LNCaP clone FGC (cell line): ENCODE data around the gene GPR152.
A peak's percentile ranks its signal among the peaks of the same experiment; 100 is the strongest.

Experiments
- DNase-seq: peaks from one replicate; pipeline ENCODE4 v3.0.0-alpha.2; 2011; ENCODE audit warnings: low read depth
- H3K4me3 ChIP-seq: 2 replicates; pipeline ENCODE4 v1.5.1; 2011; ENCODE audit warnings: mild to moderate bottlenecking, low read depth, low read length, control low read depth
- TF ChIP-seq, protein P1 (sequence below): IDR thresholded peaks from 2 replicates; pipeline ENCODE4 v1.5.1; 2012; ENCODE audit warnings: mild to moderate bottlenecking; ENCODE audit not compliant: control insufficient read depth, insufficient read depth; ENCODE audit errors: extremely low read depth

The GPR152 gene

DNA sequence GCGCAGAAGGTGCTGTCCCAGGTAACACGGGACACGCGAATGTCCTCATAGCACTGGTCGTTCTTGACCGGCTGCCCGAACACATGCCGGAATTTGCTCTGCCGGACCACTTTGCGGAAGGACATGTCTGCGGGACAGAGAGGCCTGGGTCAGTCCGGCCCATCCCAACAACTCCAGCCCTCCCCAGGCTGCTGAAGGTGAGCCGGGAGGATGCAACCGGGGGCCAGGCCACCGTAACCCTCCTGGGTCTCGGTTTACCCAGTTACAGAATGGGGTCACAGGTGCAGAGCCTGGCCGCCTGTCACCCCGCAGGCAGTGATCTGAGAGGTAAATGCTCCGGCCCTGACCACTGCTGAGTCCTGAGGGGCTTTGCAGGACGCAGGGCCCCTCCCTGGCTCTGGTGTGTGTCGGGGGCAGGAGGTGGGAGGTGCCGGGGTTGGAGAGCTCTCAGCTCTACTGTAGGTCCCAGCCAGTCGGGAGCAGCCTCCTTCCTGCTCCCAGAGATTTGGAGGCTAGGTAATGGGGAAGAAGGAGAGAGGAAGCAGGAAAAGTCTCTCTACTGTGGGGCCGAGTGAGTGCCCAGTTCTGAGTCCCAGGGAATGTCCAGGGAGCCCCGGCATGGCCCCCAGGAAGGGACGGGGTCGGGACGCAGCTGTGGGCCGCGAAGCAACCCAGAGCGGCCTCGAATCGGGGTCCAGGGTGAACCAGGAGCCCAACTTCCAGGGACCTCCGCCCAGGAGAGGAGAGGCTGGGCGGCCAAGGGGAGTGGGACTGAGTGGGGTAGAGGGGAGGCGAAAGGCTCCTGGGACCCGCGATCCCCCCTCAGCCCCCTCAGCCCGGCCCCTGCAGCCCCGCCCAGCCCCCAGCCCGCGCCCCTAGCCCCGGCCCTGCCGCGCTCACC is 9.8 kb downstream of the GPR152 start:
- H3K4me3 ChIP-seq = peak overlapping the region; percentile 95
- DNase-seq = no peak
- TF ChIP-seq, protein P1, sequence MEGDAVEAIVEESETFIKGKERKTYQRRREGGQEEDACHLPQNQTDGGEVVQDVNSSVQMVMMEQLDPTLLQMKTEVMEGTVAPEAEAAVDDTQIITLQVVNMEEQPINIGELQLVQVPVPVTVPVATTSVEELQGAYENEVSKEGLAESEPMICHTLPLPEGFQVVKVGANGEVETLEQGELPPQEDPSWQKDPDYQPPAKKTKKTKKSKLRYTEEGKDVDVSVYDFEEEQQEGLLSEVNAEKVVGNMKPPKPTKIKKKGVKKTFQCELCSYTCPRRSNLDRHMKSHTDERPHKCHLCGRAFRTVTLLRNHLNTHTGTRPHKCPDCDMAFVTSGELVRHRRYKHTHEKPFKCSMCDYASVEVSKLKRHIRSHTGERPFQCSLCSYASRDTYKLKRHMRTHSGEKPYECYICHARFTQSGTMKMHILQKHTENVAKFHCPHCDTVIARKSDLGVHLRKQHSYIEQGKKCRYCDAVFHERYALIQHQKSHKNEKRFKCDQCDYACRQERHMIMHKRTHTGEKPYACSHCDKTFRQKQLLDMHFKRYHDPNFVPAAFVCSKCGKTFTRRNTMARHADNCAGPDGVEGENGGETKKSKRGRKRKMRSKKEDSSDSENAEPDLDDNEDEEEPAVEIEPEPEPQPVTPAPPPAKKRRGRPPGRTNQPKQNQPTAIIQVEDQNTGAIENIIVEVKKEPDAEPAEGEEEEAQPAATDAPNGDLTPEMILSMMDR = no peak

DNA sequence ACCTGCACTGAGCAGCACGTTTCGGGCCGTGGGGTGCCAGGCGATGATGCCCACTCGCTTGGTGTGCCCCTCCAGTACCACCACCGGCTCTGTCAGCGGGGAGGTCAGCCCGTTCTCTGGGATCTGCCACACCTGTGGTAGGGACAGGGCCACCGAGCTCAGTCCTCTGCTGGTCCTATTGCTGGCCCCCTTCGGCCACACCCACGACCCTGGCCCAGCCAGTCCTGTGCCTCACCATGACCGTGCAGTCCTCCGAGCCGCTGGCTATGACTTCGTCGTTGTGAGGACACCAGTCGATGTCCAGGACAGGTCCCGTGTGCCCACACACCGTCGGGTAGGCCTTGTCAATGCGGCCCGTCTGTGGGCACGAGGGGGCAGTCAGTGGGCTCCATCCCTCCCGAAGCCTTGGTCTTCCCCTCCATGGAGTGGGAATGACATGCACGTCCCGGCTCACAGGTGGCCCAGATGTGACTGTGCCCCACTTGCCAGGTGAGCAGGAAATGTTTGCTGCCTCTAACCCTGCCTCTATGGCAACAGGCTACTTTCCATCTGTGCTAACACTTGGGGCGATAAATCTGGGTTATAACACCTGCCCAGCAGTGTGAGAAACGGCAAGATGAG is 10.7 kb downstream of the GPR152 start:
- TF ChIP-seq, protein P1 = no peak
- H3K4me3 ChIP-seq = peak overlapping the region; percentile 95
- no peak for DNase-seq

DNA sequence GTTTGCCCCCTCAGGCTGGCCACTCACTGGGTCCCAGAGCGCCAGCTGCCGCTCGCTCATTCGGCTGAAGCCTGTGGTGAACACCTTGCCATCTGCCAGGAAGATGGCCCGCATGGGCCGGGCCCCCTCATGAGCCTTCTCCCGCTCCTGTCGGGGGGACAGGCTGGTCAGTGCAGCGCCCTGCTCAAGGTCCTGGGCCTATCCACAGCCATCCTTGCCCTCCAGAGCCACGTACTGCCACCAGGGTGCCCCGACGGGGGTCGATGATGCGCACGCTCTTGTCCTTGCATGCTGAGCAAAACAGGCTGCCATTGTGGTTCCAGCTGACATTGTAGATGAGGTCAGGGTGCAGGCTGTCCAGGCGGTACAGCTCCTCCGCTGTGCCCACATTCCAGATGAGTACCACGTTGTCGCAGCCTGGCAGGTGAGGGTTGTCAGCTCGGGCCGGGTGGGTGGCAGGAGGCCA is 11.4 kb downstream of the GPR152 start:
- no peak overlapping the region for H3K4me3 ChIP-seq
- TF ChIP-seq, protein P1 = no peak
- no peak for DNase-seq

DNA sequence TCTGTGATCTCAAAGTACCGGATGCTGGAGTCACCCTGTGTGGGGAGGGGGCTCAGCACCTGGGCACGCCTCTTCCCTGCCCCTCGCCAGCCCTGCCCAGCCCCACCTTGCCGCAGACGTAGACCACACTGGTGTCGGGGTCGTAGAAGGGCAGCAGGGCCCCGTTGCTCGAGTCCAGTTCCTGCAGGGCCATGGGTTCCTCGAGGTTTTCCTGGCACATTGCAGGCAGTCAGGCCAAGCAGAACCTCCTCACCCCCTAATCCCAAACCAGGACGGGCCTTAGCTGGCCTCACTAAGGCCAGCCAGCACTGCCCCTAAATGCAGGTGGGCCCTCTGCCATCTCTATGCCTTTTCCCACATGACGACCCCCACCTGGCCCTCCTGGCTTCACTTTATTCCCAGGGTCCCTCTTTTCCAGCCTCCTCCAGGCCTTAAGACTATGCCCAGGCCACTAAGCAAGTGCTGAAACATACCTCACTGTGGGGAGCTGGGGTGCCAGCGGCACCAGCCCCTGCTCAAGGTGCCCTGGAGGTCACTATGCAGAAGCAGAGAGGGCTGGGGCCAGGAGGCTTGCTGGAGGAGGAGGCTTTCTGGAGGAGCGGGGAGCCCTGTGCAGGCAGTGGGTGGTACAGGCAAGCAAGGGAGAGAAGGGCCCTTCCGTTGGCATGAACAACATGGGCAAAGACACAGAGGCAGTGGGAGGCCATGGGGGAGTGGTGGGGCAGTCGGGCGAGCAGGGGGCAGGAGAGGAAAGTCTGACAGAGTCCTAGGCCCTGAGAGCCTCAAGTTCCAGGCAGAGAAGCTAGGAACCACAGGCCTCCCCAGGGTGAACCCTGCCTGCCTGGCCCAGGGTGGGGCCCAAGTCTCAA is 12.1 kb downstream of the GPR152 start:
- no peak overlapping the region for H3K4me3 ChIP-seq
- no peak for DNase-seq
- TF ChIP-seq, protein P1 = no peak

DNA sequence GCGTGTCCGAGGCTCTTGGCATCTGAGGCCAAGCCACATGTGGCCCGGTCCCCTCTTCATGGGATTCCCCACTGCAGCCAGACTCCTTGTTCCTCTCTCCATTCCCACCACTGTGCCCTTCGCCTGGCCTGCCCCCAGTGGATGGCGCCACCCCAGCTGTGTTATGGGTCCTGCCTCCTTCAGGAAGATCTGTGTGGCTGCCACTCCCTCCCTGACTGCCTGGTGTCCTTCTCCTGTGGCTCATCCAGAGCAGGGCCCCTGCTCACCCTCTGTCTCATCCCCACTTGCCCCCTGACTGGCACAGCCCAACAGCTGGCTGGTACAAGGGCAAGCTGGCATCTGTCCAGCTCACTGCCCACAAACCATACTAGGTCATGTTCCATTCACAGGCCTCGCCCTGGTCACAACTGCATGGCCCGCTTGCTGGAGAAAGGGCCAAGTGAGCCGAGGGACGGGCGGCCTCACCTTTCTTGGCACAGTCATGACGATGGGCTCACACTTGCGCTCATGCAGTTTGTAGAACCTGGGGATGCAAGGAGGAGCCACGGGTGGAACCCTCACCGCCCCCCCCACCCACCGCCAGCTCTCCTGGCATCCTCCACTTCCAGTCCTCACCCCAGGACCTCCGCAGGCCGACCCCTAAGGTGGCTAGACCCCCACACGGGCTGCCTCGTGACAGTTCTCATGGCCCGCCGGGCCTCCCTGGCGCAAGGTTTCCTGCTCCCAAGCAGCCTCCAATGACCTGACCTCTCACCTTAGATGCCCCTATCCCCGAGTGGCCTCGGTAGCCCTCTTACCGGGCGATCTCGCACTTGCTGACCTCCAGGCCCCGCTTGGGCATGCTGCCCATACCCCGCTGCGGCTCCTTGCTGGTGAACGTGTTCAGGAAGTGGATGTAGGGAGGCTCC is 13.0 kb downstream of the GPR152 start:
- TF ChIP-seq, protein P1 = peak; percentile 23
- DNase-seq = no peak
- H3K4me3 ChIP-seq = no peak overlapping the region

DNA sequence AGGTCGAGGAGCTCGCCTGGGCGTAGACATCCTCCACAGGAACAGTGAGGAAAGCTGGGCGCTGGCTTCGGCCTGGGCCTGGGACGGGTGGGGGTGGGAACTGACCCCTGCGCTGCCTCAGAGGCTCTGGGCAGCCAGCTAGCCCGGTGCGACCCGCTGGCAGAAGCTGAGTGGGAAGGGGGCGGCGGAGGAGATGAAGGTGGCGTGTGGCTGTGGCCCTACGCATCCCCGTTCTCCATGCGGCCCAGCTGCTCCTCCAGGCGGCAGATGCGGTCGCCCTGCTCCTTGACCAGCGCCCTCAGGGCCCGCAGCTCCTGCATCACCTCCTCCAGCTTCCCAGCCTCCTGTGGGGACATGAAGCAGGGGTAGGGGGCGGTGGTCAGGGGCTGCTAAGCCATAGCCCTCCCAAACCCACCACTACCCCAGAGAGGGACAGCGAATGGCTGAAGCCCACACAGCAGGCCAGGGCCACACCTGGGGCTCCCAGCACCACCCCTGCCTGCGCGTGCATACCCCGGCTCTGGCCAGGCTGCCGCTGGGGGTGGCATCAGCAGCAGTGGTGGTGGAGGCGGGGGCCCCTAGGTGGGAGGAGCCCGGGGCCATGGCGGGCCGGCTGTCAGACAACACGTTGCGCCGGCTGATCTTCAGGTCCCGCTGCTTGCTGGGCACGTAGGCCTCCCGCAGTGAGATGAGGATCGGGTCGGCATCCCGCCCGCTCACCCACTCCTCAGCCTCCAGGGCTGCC is 14.2 kb downstream of the GPR152 start:
- H3K4me3 ChIP-seq = no peak overlapping the region
- TF ChIP-seq, protein P1 = no peak
- no peak for DNase-seq
